Stimulated activated CD4-positive, alpha-beta T cell treated with anti-CD3 and anti-CD28 coated beads, TNF-alpha, amount 100 ng/mL, for 48 hours (primary cell): ENCODE results near the gene RHOBTB3.
"Not testable (repeated sequence)": the region's sequence is repeated elsewhere in the genome, so short reads cannot be mapped to it uniquely, and the experiment has no call there.

Source experiments
- DNase-seq, 3 donors: peaks; one replicate each; pipeline ENCODE4 v3.0.0-alpha.2; 2020; ENCODE audit warnings: low read depth in 3 of 3

RHOBTB3 gene, protein sequence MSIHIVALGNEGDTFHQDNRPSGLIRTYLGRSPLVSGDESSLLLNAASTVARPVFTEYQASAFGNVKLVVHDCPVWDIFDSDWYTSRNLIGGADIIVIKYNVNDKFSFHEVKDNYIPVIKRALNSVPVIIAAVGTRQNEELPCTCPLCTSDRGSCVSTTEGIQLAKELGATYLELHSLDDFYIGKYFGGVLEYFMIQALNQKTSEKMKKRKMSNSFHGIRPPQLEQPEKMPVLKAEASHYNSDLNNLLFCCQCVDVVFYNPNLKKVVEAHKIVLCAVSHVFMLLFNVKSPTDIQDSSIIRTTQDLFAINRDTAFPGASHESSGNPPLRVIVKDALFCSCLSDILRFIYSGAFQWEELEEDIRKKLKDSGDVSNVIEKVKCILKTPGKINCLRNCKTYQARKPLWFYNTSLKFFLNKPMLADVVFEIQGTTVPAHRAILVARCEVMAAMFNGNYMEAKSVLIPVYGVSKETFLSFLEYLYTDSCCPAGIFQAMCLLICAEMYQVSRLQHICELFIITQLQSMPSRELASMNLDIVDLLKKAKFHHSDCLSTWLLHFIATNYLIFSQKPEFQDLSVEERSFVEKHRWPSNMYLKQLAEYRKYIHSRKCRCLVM

DNA sequence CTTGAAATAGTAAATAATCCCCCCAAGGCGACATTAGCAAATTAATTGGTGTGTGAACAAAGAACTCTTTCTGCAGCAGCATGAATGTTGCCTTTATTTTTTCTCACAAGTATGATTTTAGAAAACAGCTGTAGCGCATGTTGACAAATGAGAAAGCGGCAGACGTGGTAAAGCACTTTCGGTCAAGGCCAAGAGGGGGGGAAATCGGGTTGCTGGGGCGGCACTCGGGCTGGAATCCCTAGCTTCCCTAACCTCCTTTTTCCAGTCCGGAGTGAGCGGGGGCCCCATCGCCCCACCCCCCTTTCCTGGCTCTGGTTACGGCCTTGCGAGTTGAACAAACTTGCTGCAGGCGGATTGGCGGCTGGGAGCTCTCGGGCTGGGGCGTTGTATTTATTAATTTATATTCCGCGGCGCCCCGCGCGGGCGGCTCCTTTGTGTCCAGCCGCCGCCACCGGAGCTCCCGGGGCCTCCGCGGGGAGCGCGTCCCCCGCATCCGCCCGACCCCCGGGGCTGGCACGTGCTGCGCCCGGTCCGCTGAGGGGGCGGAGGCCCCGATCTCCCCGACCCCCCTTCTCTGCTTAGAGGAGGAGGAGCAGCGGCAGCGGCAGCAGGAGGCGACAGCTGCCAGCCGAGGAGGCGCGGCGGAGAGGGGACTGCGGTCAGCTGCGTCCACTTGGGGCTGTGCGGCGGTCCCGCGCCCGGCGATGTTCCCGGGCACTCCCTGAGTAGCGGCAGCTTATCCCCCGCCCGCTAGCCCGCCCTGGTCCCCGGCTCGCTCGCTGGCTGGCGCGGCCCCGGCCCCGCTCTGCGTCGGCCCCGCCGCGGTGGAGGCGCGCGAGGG, at the start of gene RHOBTB3:
Gene RHOBTB3 (plus strand): TSS at position 607 of the 841 bp plus-strand sequence. CDS start 347 bp downstream, outside the sequence.
- DNase-seq: peak in 1 of 3 donors; percentile 29

DNA sequence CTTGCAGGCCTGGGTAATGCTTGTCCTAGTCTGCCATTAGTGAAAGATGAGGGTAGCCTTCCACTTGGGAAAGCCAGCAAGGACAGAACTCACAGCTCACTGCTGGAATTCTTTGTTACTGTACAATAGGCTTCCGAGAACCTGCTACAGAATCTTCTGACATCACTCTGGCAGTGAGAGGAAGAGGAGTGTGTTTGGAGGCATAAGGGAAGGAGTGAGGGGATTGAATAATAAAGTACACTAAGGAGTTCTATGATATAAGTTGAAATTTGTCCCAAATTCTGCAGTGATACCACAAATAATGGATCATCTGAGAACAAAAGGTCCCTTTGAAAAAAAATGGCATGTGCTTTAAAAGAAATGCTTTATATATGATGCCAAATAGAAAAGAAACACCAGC, 48.2 kb upstream of the RHOBTB3 start, which contains the start of gene SPATA9:
Gene SPATA9 (minus strand): TSS at position 101 of the 400 bp plus-strand sequence. CDS start 137 bp downstream, outside the sequence.
- DNase-seq: no peak

DNA sequence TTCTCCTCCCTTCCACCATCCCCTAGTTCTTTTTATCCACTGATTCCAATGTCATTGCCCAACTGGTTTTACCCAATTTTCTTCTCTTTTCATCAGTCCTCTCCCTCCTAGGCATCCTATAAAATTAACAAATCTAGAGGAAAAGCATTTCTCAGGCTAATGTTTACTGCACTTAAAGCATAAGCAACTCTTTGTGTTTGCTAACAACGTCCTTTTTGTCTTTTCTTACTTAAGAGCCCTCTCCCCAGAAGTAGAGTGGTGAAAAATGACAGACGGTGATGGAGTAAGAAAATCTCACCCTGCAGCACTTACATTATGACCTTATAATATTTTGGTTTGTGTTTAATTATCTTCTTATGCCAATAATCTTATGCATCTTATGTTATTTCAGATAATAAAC, 46.8 kb upstream of the RHOBTB3 start:
- DNase-seq: no peak

DNA sequence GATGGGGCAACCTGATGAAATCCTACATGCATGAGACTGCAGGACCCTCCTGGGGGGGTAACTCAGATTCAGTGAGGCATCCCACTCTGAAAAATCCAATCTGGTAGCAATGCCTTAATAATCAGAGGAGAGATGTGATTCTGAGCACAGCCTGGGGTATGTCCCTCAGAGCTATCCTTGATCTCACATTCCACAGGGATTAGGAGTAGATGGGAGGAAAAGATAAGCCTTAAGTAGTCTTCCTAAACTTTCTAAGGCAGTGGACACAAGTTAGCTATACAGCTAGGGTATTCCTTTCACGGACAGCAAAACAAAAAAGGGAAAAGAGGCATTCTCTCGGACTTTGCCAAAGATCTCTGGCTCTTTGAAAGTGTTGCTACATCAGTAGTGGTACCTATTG, 44.5 kb upstream of the RHOBTB3 start:
- no peak for DNase-seq

DNA sequence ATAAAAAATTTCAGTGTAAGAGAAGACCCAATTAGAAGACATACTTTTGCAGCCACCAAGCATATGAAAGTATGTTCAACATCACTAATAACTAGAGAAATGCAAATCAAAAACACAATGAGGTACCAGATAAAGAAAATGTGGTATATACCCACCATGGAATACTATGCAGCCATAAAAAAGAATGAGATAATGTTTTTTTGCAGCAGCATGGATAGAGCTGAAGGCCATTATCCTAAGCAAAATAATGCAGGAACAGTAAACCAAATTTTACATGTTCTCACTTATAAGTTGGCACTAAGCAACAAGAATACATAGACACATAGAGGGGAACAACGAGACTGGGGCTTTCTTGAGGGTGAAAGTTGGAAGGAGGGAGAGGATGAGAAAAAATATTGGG, 41.5 kb upstream of the RHOBTB3 start:
- DNase-seq: no peak

DNA sequence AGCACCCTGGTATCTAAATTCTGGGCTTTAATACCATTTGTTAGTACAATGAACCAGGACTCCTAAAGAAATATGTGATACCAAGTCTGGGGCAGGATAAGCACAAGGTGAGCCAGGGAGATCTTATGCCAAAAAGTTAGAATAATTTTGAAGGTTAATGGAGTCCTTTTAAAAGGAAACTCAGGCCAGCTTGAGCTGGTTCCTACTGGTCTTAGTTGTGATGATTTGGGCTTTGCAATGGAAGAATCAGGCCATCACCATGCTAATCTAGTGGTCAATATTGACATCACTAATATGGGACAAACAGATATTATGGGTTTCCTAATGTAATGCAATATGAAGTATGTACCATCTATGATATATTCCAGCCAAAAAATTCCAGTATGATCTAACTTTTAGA, 40.8 kb upstream of the RHOBTB3 start:
- no peak for DNase-seq

DNA sequence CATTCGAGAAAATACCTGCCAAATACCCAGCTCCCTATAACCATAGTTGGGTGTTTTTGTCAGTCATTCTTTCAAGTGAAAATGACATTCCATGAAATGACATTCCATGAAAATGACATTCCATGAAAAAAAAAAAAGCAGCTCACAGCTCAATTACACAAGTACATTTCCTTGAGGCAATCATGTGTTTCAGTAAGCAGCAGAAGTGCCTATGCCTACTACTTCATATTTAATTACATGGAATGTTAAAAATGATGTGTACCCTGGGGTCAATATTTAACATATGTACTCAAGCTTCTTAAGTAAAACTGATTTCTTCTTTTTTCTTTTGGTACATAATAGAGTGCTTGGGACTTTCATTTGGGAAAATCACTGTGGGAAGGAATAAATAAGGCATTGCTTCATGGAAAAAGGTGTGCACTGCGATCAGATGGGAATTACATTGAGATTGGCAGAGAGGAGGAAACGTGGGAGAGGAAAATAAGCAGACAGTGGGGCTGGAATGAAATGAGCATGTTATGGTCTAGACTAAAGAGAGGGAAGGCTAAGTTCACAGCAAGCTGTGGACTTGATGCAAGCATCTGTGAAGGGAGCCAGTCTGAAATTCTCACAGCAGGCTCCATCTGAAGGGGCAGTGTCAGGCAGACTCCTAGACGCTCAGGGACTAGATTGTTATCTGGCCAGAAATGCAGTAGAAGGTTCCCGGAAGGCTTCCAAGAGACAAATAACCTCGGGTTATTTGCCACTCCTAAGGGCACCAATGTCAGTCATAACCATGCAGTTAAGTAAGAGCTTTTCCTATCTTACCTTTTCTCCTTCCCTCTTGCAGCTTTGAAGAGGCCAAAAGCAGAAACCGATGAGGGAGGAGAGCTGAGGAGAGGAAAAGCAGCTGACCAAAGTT, 33.1 kb upstream of the RHOBTB3 start:
- no peak for DNase-seq

DNA sequence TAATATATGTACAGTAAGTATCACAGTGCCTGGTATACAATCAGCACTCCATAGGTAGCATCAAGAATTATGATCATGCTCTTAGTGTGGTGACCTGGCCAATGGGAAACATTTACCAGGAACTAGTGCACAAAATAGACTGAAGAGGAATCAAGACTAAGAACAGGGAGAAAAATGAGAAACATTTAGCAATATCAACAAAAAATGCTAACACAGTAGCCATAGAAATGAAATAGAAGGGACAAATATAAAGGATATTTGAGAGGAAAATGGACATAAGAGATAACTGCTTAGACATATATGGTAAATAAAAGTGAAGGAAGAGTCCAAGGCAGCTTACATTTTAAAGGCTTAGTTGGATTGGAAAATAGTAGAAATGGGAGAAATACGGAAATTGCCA, 31.8 kb upstream of the RHOBTB3 start:
- DNase-seq: no peak

DNA sequence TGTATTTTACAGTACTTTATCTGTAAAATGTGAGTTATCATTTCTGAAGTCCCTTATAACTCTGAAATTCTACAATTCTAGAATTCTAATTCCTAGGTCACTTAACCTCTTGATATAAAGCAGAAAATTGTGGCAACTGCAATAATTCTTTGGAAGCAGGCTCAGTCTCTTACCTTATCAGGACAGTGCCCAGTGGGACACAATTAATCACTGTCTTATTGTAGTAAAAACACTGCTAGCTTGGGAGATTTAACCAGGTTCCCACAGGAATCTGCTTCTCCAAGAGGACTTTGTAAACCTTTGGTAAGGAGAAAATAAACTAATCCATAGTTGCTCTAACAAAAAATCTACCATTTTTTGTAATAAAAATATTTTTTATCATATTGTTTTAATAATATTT, 30.1 kb upstream of the RHOBTB3 start:
- no peak for DNase-seq

DNA sequence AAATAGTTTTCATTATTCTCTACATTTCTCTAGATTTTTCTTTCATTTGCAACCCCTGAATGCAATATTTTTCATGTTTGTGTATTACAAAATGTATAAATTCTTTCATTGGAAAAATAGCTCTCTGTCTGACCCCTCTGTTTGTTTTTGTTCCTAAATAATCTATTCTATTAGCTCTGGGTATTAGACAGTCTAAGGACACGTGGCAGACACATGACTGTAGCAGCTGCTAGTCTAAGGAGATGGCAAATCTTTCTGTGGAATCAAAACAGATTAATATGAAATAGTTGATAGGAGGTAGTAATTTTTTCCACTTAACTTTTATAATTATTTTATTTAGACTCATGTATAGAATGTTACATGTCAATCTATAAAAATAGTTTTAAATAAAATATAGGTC, 27.0 kb upstream of the RHOBTB3 start:
- no peak for DNase-seq

DNA sequence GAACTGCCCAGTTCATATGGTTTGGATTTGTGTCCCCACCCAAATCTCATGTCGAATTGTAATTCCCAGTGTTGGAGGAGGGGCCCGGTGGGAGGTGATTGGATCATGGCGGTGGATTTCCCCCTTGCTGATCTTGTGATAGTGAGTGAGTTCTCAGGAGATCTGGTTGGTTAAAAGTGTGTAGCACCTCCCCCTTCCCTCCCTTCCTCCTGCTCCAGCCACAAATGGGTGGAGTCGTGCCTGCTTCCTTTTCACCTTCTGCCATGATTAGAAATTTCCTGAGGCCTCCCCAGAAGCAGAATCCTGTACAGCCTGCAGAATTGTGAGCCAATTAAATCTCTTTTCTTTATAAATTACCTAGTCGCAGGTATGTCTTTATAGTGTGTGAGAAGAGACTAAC, 24.9 kb upstream of the RHOBTB3 start:
- not testable (repeated sequence) for DNase-seq

DNA sequence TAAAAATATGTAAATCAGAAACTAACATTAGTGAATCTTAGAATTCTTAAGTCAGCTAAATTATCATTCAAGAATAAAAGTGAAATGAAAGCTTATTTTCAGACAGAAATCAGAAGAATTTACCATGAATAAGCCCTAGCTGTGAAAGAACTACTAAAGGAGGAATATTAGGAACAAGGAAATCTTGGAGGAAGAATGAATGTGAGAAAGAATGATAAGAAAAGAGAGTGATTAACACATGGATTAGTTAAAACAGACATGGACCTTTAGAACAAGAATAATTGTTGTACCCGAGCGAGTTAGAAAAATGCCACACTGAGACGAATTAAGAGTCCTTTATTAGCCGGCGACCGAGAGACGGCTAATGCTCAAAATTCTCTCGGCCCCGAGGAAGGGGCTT, 24.1 kb upstream of the RHOBTB3 start:
- no peak for DNase-seq

DNA sequence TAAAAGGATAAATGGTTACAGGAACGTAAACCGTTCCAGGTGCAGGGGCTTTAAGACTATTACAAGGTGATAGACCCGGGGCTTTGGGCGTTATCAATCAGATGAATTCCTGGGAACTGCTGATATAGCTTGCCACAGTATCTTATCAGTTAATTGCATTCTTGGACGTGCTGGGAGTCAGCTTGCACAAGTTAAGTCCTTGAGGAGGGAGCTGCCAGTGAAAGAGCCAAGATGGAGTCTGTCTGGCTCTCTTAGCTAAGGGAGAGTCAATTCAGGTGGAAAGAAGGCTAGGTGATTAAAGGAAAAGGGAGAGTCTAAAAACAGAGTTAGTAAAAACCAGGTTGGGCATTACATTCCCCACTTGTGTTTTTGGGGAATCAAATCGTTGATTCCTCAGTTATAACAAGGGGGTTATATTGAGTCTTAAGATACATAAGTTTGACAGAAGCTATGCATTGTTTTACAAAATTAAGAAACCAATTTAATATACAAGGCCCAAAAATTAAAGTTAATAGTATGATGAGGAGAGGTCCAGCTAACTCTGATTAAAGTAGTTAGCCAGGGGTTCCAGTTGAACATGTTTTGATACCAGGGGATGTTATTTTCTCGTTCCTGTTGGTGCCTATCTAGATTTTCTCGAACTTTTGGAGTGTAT, 23.5 kb upstream of the RHOBTB3 start:
- not testable (repeated sequence) for DNase-seq

DNA sequence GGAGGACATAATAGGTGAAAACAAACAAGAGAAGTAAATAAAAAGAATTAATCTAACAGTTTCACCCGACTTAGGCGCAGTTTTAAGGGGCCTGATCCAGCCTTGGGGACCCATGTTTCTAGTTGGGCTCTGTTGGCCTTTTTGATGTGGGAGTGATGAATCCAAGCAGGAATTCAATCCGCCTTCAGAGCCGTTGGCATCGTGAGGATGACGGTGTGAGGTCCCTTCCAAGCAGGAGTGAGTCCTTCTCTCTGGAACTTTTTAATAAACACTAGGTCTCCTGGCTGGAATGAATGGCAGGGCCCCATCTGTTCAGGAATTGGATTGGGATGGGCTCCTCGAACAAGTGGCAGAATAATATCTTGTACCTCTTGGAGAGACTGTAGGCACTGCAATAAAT, 22.3 kb upstream of the RHOBTB3 start:
- DNase-seq: no peak

DNA sequence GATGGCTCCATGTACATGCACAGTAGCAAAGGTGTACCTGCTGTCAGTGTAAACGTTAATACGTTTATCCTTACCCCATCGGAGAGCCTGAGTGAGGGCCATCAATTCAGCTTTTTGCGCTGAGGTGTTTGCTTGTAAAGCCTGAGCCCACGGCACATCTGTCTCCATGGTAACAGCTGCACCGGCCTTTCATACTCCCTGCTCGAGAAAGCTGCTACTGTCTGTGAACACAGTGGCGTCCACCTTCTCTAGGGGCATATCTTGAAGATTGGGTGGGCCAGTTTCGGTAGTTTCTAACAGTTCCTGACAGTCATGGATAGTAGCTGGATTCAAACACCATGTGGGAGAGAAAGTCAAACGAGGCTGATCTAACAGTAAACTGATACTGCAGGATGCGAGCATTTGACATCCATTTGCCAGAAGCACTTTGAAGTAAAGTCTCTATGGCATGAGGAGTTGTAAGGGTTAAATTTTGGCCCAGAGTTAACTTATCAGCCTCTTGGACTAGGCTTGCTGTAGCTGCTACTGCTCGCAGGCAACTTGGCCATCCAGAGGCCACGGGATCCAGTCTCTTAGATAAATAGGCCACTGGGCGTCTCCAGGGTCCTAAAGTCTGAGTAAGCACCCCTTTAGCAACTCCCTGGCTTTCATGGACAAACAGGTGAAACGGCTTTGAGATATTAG, 21.0 kb upstream of the RHOBTB3 start:
- DNase-seq: no peak

DNA sequence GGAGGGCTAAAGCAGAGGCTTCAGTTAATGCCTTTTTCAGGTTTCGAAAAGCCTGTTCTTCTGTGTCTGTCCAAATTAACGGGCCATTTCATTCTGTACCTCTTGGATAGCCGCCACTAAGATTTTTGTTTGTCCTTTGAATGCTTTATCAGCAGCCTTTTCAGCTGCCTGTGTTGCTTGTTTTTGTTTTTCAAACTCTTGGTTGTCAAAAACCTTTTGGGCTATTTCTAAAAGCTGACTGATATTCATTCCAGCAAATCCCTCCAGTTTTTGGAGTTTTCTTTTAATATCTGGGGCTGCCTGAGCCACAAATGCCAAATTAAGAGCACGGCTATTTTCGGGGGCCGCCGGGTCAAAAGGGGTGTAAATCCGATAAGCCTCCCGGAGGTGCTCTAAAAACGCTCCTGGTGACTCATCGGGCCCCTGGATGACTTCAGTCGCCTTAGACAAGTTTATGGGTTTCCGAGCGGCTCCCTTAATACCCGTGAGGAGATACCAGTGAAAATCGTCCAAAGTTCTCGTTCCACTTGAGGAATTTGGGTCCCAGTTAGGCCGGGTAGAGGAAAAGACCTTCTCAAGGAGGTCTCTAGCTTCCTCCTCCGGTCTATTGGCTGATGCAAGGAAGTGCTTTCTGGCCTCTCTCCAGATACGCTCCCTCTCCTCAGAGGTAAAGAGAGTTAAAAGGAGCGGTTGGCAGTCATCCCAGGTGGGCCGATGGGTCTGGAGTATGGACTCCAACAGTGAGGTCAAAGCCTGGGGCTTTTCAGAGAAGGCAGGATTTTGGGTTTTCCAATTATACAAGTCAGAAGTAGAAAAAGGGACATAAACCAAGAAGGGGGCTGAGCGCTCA, 20.3 kb upstream of the RHOBTB3 start:
- not testable (repeated sequence) for DNase-seq

DNA sequence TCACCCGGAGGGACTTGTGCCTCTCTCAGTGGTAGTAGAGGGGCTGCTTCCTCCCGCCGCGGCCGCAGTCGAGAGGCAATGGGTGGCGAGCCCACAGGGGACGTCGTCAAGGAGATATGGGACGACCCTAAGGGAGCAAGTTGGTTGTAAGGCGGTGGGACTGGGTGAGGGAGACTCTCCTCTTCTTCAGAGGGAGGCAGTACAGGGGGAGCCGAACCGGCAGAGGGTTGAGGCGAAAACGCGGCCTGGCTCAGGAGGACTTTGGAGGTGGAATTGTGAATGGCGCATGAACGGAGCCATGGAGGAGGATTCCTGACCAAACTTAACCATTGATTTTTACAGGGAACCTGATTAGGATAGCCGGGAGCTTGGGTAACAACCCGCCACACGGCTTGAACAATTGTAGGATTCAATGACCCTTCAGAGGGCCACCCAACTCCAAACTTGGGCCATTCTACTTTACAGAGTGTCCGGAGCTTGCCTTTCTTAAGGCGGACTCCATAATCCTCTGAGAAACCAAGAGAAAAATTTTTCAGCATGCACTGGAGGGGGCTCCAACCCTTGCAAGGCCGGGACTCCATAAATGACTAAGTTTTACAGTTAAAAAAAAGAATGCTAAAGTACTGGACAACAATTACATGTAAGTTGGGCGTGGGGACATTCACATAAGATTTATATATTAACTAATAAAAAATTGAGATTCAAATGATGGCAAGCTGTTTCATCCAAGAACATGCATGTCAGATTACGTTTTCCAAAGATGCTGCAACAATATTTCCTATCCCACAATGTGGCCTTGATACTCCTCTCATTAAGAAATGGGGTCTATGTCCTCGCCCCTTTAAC, 19.4 kb upstream of the RHOBTB3 start:
- DNase-seq: no peak

DNA sequence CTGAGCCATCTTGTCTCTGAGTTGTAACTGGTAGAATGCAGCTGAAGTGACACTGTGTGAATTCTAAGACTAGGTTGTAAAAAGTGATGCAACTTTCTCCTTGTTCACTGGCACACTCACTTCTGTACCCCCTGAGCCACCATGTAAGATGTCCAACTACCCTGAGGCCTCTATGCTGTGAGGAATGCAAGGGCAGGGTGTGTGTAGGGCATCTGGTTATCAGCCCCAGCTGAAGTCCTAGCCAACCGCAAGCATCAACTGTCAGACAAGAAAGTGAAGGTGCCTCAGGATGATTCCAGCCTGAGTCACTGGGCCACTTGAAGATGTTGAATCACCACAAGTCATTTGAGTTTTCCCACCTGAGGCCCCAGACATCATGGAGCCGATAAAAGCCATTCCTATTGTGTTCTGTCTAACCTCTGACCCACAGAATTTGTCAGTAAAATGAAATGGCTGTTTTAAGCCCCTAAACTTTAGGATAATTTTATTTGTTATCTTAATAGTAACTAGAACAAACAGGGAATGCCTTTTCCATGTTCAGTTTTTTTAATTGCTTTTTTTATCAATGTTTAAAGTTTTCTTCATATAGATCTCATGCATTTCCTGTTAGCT, 18.7 kb upstream of the RHOBTB3 start:
- peak; percentile 29 to 56 (median 46) for DNase-seq
